Measurements from ENCODE around the gene PLXNA4.

Gene PLXNA4

DNA sequence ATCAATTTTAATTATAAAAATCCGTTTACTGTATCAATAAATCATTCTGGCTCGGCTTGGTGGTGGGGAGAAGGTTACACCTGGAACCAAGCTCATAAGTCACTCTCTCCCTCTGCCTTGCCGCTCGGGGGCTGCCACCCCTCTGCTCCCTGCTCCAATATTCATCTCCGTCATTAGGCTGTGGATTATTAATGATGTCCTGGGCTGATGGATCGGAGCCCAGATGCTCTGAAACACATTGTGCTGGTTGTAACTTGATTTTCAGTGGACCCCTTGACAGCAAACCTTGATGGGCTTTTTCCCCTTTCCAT, 314.2 kb downstream of the PLXNA4 start:
- H3K4me3 ChIP-seq (ENCODE audit: low read depth, low read length), result no peak overlapping the region
- TF ChIP-seq, protein P1, sequence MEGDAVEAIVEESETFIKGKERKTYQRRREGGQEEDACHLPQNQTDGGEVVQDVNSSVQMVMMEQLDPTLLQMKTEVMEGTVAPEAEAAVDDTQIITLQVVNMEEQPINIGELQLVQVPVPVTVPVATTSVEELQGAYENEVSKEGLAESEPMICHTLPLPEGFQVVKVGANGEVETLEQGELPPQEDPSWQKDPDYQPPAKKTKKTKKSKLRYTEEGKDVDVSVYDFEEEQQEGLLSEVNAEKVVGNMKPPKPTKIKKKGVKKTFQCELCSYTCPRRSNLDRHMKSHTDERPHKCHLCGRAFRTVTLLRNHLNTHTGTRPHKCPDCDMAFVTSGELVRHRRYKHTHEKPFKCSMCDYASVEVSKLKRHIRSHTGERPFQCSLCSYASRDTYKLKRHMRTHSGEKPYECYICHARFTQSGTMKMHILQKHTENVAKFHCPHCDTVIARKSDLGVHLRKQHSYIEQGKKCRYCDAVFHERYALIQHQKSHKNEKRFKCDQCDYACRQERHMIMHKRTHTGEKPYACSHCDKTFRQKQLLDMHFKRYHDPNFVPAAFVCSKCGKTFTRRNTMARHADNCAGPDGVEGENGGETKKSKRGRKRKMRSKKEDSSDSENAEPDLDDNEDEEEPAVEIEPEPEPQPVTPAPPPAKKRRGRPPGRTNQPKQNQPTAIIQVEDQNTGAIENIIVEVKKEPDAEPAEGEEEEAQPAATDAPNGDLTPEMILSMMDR (IDR thresholded peaks at IDR 0.05; ENCODE audit: low read depth, low read length), result no peak
- in situ Hi-C loops (cut with HindIII; ENCODE audit: low sequenced_read_pairs), result no loop called here
- DNase-seq (ENCODE audit: low read depth, low spot score), result no peak

DNA sequence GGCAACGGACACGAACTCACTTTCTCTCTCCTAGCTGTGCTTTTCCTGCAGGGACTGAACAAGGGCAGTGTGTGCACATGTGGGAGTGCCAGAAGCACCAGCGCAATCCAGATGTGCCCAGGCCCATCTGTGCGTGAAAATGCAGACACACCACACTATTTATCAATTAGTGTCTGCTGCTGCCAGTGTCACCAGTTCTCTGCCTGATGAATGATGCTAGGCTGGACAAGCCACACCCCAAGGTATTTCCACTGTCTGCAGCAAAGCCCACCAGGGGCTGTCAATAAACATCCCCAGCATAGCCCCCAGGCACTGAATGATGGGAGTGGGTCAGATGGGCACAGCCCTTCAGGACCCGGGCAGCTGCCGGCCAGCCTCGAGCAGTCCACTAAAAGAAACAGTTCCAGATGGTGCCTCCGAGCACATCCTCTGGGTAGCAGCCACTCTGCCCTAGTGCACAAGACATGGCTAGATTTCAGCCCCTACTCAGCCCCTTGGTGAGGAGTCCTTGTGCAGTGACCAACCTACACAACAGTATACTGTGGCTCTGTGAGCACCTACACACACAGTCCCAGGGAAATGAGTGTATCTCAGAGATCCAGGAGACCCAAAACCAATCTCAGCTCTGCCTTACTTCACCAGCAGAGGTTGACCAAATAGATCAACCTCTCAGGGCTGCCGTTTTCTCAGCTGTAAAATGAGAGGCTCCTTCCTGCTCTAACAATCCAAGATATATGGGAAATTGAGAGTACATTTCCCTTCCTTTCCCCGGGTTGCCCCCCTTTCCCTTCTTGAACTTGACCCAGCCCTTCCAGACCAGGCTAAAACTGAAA, 314.7 kb downstream of the PLXNA4 start:
- in situ Hi-C loops (cut with HindIII; ENCODE audit: low sequenced_read_pairs), result no loop called here
- no peak overlapping the region for H3K4me3 ChIP-seq (ENCODE audit: low read depth, low read length)
- TF ChIP-seq, protein P1 (IDR thresholded peaks at IDR 0.05; ENCODE audit: low read depth, low read length), result no peak
- no peak for DNase-seq (ENCODE audit: low read depth, low spot score)

GRCh38 chr7:132258231-132258630, 318.0 kb downstream of the PLXNA4 start:
- TF ChIP-seq, protein P1 (IDR thresholded peaks at IDR 0.05; ENCODE audit: low read depth, low read length), result no peak
- in situ Hi-C loops (cut with HindIII; ENCODE audit: low sequenced_read_pairs), result no loop called here
- DNase-seq (ENCODE audit: low read depth, low spot score), result no peak
- no peak overlapping the region for H3K4me3 ChIP-seq (ENCODE audit: low read depth, low read length)

DNA sequence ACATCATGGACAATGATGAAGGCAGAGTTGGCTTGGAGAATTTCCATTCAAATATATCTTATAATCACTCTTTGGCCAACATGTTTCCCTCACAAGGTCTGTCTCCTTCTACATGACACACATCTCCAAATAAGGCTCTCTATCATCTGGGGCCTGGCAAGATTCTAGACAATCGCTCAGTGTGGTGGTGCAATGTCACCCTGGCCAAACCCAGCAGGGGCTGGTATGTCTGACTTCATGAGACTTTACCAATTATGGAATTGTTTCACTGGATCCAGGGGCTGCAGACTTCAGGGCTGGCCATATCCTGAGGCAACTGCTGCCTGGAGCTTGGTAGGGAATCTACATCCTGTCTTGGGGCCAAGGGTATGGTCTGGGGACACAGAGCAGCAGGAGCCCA, 319.0 kb downstream of the PLXNA4 start:
- in situ Hi-C loops (cut with HindIII; ENCODE audit: low sequenced_read_pairs), result no loop called here
- H3K4me3 ChIP-seq (ENCODE audit: low read depth, low read length), result no peak overlapping the region
- TF ChIP-seq, protein P1 (IDR thresholded peaks at IDR 0.05; ENCODE audit: low read depth, low read length), result no peak
- DNase-seq (ENCODE audit: low read depth, low spot score), result no peak

DNA sequence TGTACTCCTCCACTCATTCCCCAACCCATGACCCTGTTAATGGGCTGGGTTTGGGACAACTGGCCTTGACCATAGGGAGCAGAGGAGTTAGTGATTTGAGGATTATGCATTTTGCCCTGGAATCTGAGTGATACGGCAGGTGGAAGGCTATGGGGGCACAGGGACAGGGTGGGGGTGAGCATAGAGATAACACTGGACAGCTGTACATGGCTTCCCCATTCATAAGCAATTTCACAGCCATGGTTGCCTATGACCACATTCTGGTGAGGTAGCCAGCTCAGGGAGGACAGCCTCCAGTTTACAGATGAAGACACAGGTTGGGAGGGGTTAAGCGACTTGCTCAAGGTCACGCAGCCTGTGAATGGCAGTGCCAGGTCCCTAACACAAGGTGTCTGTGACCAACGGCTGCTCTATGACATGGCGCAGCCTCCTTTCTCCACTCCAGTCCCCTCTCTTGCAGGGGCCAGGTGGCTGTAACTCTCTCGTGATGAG, 319.5 kb downstream of the PLXNA4 start:
- in situ Hi-C loops (cut with HindIII; ENCODE audit: low sequenced_read_pairs), result no loop called here

GRCh38 chr7:132255898-132256297, 320.4 kb downstream of the PLXNA4 start:
- in situ Hi-C loops (cut with HindIII; ENCODE audit: low sequenced_read_pairs), result no loop called here
- no peak overlapping the region for H3K4me3 ChIP-seq (ENCODE audit: low read depth, low read length)
- no peak for DNase-seq (ENCODE audit: low read depth, low spot score)
- TF ChIP-seq, protein P1 (IDR thresholded peaks at IDR 0.05; ENCODE audit: low read depth, low read length), result no peak

More for the DNA sequence above, 319.5 kb downstream of the PLXNA4 start:
- TF ChIP-seq, protein P1 (IDR thresholded peaks at IDR 0.05; ENCODE audit: low read depth, low read length), result no peak
- H3K4me3 ChIP-seq (ENCODE audit: low read depth, low read length), result no peak overlapping the region
- no peak for DNase-seq (ENCODE audit: low read depth, low spot score)

All from astrocyte of the spinal cord (primary cell).